HG03442 (cell line): ENCODE data around the gene TRAM2.

ENCODE experiments used
- ATAC-seq: cut with Tn5 transposase; IDR thresholded peaks from one replicate; pipeline ENCODE4 v1.9.1; 2021; ENCODE audit warnings: mild to moderate bottlenecking, moderate library complexity; ENCODE audit not compliant: unreplicated experiment

Gene TRAM2

GRCh38 chr6:52577022-52577777, at the start of gene TRAM2:
TSS of gene TRAM2 (minus strand) at chr6:52577060. CDS start at chr6:52576915, 145 bp downstream.
- ATAC-seq = peak; percentile 42

- no peak for ATAC-seq
Observed at GRCh38 chr6:52622810-52623209, 46.0 kb upstream of the TRAM2 start.

- no peak for ATAC-seq
Observed at GRCh38 chr6:52621631-52622030, 44.8 kb upstream of the TRAM2 start.

- no peak for ATAC-seq
Observed at GRCh38 chr6:52620906-52621190, 44.0 kb upstream of the TRAM2 start.

- ATAC-seq = no peak
Observed at GRCh38 chr6:52620055-52620905, 43.4 kb upstream of the TRAM2 start.

- ATAC-seq = no peak
Observed at GRCh38 chr6:52617087-52617486, 40.2 kb upstream of the TRAM2 start.

- ATAC-seq = no peak
Observed at GRCh38 chr6:52616059-52616690, 39.3 kb upstream of the TRAM2 start.

GRCh38 chr6:52612336-52613054, 35.6 kb upstream of the TRAM2 start:
- no peak for ATAC-seq

GRCh38 chr6:52611833-52612232, 35.0 kb upstream of the TRAM2 start:
- ATAC-seq = no peak

- no peak for ATAC-seq
Observed at GRCh38 chr6:52610745-52611355, 34.0 kb upstream of the TRAM2 start.

- ATAC-seq = no peak
Observed at GRCh38 chr6:52610011-52610410, 33.2 kb upstream of the TRAM2 start.

GRCh38 chr6:52605610-52606185, 28.8 kb upstream of the TRAM2 start:
- no peak for ATAC-seq

- ATAC-seq = no peak
Observed at GRCh38 chr6:52603000-52603795, 26.3 kb upstream of the TRAM2 start.

- no peak for ATAC-seq
Observed at GRCh38 chr6:52598824-52599190, 21.9 kb upstream of the TRAM2 start.

- no peak for ATAC-seq
Observed at GRCh38 chr6:52598123-52598823, 21.4 kb upstream of the TRAM2 start.

- no peak for ATAC-seq
Observed at GRCh38 chr6:52597738-52598122, 20.9 kb upstream of the TRAM2 start.

GRCh38 chr6:52596371-52597028, 19.6 kb upstream of the TRAM2 start:
- ATAC-seq = no peak

GRCh38 chr6:52595796-52596130, 18.9 kb upstream of the TRAM2 start:
- ATAC-seq = peak; percentile 52
